ENCODE data around the gene CCL23. TPM values are rescaled to one million over a fixed set of nuclear protein-coding genes. Genes with fewer than 3 reads are reported as not detected.

CCL23 gene
- total RNA-seq, 3 donors from 2014 or later (not counting 1 experiment from before 2014, with no cell fraction given): 0.68 to 0.80 TPM; not detected in 1

- DNase-seq (no peak), ATAC-seq (no peak)
- TF ChIP-seq CTCF (IDR thresholded peaks at IDR 0.05): no peak
- H3K36me3 Mint-ChIP-seq: no peaks in the 10 kb centered on the region
- Histone ChIP-seq H3K9me3 (ENCODE audit: control insufficient read depth, insufficient read depth, low read length) (no peaks in the 10 kb centered on the region), H3K4me1 (ENCODE audit: control insufficient read depth, insufficient read depth, low read length) (no peaks in the 10 kb centered on the region), H3K27ac (ENCODE audit: low read length) (no peak overlapping the region), H3K36me3 (ENCODE audit: control insufficient read depth, insufficient read depth, low read length) (no peaks in the 10 kb centered on the region), H3K4me3 (ENCODE audit: low read length) (no peak overlapping the region), H3K27me3 (ENCODE audit: control insufficient read depth, insufficient read depth, low read length) (no peaks in the 10 kb centered on the region)
- no peaks in the 10 kb centered on the region for H3K27me3 Mint-ChIP-seq (ENCODE audit: low read depth in 2 of 2)
- H3K4me1 Mint-ChIP-seq: peaks cover 0 to under 1% of the 10 kb centered on the region in 2 donors
- 78% methylated on average over 5 of the region's 6 CpGs for WGBS (ENCODE audit: insufficient coverage)
- H3K4me3 Mint-ChIP-seq: no peak overlapping the region
- no peak overlapping the region for H3K27ac Mint-ChIP-seq
- no peaks in the 10 kb centered on the region for H3K9me3 Mint-ChIP-seq
- intact Hi-C loops (cut with micrococcal nuclease): no loop called here
These were observed 54.1 kb downstream of the CCL23 start for GRCh38 chr17:35963663-35964062.

Other genes with a start within 250 kb of the CCL23 start
- 1 to 10 TPM in 1 of 3 donors, not detected in 2; 1.1 TPM for gene MMP28, start 222.3 kb downstream of the CCL23 start, total RNA-seq
- gene TAF15, start 208.5 kb downstream of the CCL23 start, total RNA-seq: 100 to 1,000 TPM; 214 to 253 (median 214) TPM
- gene HEATR9, start 149.1 kb downstream of the CCL23 start, total RNA-seq: 10 to 100 TPM in 2 of 3 donors, 1 to 10 TPM in 1; 10.0 to 24.1 (median 15.1) TPM
- 1,000 to 10,000 TPM in 1 of 3 donors, 100 to 1,000 TPM in 2; 793 to 1,167 (median 825) TPM for gene CCL5, start 137.6 kb downstream of the CCL23 start, total RNA-seq
- gene RDM1, start 87.2 kb downstream of the CCL23 start, total RNA-seq: under 1 TPM; 0.48 to 1.00 (median 0.61) TPM
- gene LYZL6, start 74.3 kb downstream of the CCL23 start, total RNA-seq: not detected
- gene CCL16, start 36.5 kb downstream of the CCL23 start, total RNA-seq: not detected
- not detected for gene CCL14, start 31.2 kb downstream of the CCL23 start, total RNA-seq
- gene CCL15, start 16.4 kb downstream of the CCL23 start, total RNA-seq: not detected
- under 1 TPM in 2 of 3 donors, not detected in 1; 0.54 to 0.55 TPM for gene CCL18, start 46.3 kb upstream of the CCL23 start, total RNA-seq
- 100 to 1,000 TPM; 381 to 547 (median 450) TPM for gene CCL3, start 72.2 kb upstream of the CCL23 start, total RNA-seq
- gene CCL4, start 85.9 kb upstream of the CCL23 start, total RNA-seq: 100 to 1,000 TPM; 360 to 532 (median 476) TPM
- 10 to 100 TPM in 1 of 3 donors, 1 to 10 TPM in 2; 4.3 to 10.7 (median 8.2) TPM for gene TBC1D3B, start 158.7 kb upstream of the CCL23 start, total RNA-seq
- 10 to 100 TPM; 22.2 to 73.9 (median 55.9) TPM for gene CCL3L1, start 178.8 kb upstream of the CCL23 start, total RNA-seq
- gene CCL4L2, start 193.1 kb upstream of the CCL23 start, total RNA-seq: 10 to 100 TPM; 23.7 to 31.2 (median 25.4) TPM
- gene TBC1D3I, start 246.6 kb upstream of the CCL23 start, total RNA-seq: 1 to 10 TPM in 1 of 3 donors, under 1 TPM in 2; 0.35 to 1.3 (median 0.84) TPM

Data from natural killer cell (primary cell).